Chondrocyte (in vitro differentiated cells): ENCODE data around the gene MACROD2. TPM values are rescaled to one million over a fixed set of nuclear protein-coding genes. Genes with fewer than 3 reads are reported as not detected.

Experiments used
- DNase-seq: peaks from one replicate; pipeline ENCODE4 v3.0.0; 2021; ENCODE audit warnings: mixed read lengths, low spot score
- H3K27ac Mint-ChIP-seq: one replicate; pipeline ENCODE4 v1.8.0; 2021; ENCODE audit warnings: mild to moderate bottlenecking, moderate library complexity, mixed read lengths; ENCODE audit not compliant: unreplicated experiment
- H3K27me3 Mint-ChIP-seq: 2 replicates; pipeline ENCODE4 v1.8.0; 2021; ENCODE audit warnings: low read depth, mixed read lengths
- H3K36me3 Mint-ChIP-seq: 2 replicates; pipeline ENCODE4 v1.8.0; 2021; ENCODE audit warnings: low read depth, mixed read lengths
- H3K4me1 Mint-ChIP-seq: 2 replicates; pipeline ENCODE4 v1.8.0; 2021; ENCODE audit warnings: low read depth, mild to moderate bottlenecking, mixed read lengths
- H3K4me3 Mint-ChIP-seq: one replicate; pipeline ENCODE4 v1.8.0; 2021; ENCODE audit warnings: mild to moderate bottlenecking, moderate library complexity, mixed read lengths; ENCODE audit not compliant: unreplicated experiment
- H3K9me3 Mint-ChIP-seq: 2 replicates; pipeline ENCODE4 v1.8.0; 2021; ENCODE audit warnings: low read depth, mixed read lengths
- CTCF ChIP-seq: fragments of 200-600 bp; sonication (generic); IDR thresholded peaks from 2 replicates; pipeline ENCODE4 v1.5.0; 2021; ENCODE audit warnings: antibody characterized with exemption, mild to moderate bottlenecking, moderate library complexity
- total RNA-seq: library from RNA; stranded (reverse); gene quantifications from 3 replicates; pipeline ENCODE4 v1.2.1, GENCODE V29; 2021

MACROD2 gene
- total RNA-seq, 1 donor from 2014 or later: 3.2 TPM

DNA sequence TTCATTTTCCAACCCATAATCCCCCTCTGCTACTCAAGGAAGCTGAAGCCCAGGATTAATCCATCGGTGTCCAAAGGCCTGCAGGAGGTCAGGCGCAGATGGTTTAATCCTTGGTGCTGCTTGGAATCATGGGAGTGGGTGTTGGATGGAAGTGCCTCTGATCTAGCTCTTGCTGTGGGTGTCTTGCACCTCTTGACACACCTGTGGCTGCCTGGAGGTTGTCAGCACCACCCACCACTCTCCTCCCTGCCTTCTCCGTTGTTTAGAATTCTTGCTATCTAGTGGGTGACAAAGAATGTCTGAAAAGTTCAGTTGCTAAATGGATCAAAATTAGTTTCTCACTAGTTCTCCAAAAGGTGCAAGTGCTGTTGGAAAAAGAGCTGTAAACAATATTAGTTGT is 1416.5 kb downstream of the MACROD2 start:
- H3K27me3 Mint-ChIP-seq: peaks cover 5% of the 10 kb centered on the region

DNA sequence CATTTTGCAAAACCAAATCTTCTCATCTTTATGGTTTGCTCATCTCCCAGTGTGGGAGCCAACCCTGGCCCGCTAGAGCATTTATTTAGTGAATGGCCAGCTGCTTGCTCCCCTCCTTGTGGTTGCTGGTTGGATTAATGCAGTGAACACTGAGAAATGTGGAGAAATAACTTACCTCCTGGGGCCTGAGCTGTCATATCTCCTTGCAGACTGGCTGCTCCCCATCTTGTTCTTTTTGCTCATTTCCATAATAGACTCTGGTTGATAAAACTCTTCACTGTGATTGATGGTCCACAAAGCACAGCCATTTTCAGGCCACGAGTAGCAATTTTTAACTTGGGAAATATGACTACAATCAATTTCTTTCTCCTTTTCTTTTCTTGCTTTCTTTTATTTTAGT is 1420.6 kb downstream of the MACROD2 start:
- Mint-ChIP-seq H3K9me3 (no peaks in the 10 kb centered on the region), H3K27me3 (no peaks in the 10 kb centered on the region), H3K27ac (no peak overlapping the region), H3K36me3 (no peaks in the 10 kb centered on the region), H3K4me3 (no peak overlapping the region), H3K4me1 (no peaks in the 10 kb centered on the region)
- no peak for TF ChIP-seq CTCF
- DNase-seq: no peak

More for the DNA sequence above, 1416.5 kb downstream of the MACROD2 start:
- no peak overlapping the region for H3K27ac Mint-ChIP-seq
- DNase-seq: no peak
- H3K4me3 Mint-ChIP-seq: no peak overlapping the region
- no peak for TF ChIP-seq CTCF
- no peaks in the 10 kb centered on the region for H3K4me1 Mint-ChIP-seq
- H3K9me3 Mint-ChIP-seq: no peaks in the 10 kb centered on the region
- no peaks in the 10 kb centered on the region for H3K36me3 Mint-ChIP-seq

DNA sequence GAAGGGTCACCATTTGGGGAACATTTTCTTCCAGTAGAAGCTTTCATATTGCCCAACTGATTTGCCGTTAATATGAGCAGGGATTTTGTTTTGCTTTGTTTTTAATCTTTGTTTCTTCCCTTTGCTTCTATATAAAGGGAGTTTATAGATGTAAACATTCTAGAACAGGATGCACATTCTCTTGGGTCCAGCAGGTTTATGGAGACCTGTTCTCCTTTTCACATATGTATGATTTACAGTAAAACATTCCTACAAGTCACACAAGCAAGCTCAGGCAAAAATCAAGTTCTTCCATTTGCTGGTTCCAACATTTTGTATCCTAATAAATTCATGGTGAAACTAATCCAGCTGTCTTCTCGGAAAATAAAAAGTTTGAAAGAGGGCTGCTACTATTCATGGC is 1424.5 kb downstream of the MACROD2 start:
- TF ChIP-seq CTCF: no peak
- Mint-ChIP-seq H3K4me3 (no peak overlapping the region), H3K36me3 (no peaks in the 10 kb centered on the region), H3K9me3 (no peaks in the 10 kb centered on the region), H3K27ac (no peak overlapping the region), H3K4me1 (no peaks in the 10 kb centered on the region), H3K27me3 (no peaks in the 10 kb centered on the region)
- no peak for DNase-seq

DNA sequence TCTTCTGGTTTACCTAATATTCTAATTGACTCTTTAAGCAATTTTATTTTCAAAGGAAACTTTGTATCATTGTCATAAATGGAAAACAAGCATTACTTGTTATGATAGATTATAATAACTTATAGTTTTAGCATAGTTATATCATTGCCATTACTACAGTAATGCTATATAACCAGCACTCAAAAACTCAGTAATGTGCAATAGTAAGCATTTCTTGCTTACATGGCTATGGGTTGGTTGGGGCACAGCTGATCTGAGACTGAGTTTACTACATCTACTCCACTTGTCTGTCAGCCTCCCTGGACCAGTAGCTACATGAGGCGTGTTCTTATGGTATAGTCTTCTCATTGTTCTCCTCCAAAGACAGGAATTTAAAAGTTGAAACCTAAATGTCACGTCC is 1427.7 kb downstream of the MACROD2 start:
- peaks cover 6% of the 10 kb centered on the region for H3K9me3 Mint-ChIP-seq
- H3K27me3 Mint-ChIP-seq: no peaks in the 10 kb centered on the region
- H3K4me1 Mint-ChIP-seq: no peaks in the 10 kb centered on the region
- no peak overlapping the region for H3K27ac Mint-ChIP-seq
- no peak for DNase-seq
- no peaks in the 10 kb centered on the region for H3K36me3 Mint-ChIP-seq
- TF ChIP-seq CTCF: no peak
- no peak overlapping the region for H3K4me3 Mint-ChIP-seq

DNA sequence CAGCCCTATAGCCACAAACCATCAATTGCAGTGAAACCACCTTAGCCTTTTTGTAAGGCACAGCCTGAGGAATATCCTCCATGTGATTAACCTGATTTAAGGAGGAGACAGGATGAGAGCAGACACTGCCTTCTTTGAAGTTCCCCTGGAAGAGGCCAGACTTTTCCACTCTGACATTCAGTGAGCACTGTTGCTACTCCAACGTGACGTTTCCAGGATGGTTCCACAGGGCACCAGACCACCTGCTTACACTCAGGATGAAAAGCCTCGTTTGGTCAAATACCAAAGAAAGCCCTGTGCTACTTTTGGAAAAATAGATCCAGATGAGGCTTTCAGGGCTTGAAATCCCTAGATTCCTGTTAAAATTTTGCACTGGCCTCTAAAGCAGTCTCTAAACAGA is 1444.2 kb downstream of the MACROD2 start:
- Mint-ChIP-seq H3K27me3 (no peaks in the 10 kb centered on the region), H3K4me1 (peaks cover 7% of the 10 kb centered on the region), H3K4me3 (no peak overlapping the region), H3K9me3 (peaks cover 3% of the 10 kb centered on the region), H3K27ac (no peak overlapping the region), H3K36me3 (no peaks in the 10 kb centered on the region)
- no peak for DNase-seq
- no peak for TF ChIP-seq CTCF
